Stimulated activated CD4-positive, alpha-beta T cell treated with anti-CD3 and anti-CD28 coated beads, Interleukin-1b, Interleukin-23, amount 100 ng/mL, for 4 hours (primary cell): Measurements from ENCODE around the gene ISCU.
A peak's percentile ranks its signal among the peaks of the same experiment; 100 is the strongest.
"Not testable (repeated sequence)": the region's sequence is repeated elsewhere in the genome, so short reads cannot be mapped to it uniquely, and the experiment has no call there.

Experiments
- DNase-seq, 2 donors: peaks; one replicate each; pipeline ENCODE4 v3.0.0-alpha.2; 2020; ENCODE audit warnings: low read depth in 2 of 2

The ISCU gene

GRCh38 chr12:108618079-108618952 lies 55.9 kb downstream of the ISCU start:
- DNase-seq, result peak; percentile 71 to 77

- DNase-seq, result not testable (repeated sequence)
Observed at GRCh38 chr12:108618953-108619274, 56.5 kb downstream of the ISCU start.
